NCI-H1105 (cell line): ENCODE data around the gene BRIP1.
"Not testable (repeated sequence)": the region's sequence is repeated elsewhere in the genome, so short reads cannot be mapped to it uniquely, and the experiment has no call there.

Experiments
- DNase-seq: peaks from one replicate; lab custom pipeline; 2025; lab: John Stamatoyannopoulos, UW

Gene BRIP1

DNA sequence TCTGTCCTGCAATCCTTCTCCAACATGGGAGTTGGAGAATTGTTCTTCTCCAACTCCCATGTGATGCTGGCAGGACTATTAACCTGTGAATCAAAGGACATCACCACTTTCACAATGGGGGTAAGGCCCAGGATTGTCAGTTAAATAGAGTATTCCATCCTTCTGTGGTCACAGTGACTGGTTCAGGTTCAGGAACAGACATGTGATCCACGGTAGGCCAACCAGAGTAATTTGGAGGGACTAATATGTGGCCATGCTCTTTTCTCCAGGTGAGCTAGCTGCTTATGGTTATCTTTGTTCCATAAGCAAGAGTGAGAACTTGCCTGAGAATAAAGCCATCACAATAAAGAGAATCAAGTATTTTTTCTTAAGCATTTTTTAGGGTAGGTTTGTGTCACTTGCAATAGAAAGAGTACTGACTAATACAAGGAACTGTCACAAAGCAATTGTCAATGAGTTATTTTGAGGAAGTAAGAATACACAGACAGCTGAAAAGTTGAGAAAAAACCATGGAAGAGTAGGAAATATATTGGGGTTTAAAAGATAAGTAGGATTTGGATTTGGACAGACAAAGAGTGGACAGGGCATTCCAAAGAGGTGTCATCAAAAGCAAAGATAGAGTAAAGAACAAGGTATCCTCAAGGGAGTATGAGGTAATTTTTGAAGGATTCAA, 63.4 kb downstream of the BRIP1 start:
- no peak for DNase-seq

DNA sequence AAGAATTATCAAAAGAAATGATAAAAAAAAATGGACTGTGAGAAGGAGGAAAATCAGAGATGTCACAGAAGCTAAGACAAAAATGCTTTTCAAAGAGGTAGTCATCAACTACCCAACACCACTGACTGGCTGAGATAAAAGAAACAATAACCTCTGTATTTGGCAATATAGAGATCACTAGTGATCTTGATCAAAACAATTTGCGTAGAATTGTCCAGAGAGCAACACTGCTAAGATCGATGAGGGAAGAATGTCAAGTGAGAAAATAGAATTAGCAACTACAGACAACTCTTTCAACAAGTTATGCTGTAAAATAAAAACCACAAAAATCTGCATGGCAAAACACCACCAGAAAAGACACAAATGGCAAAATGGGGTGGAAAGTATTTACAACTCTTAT, 66.0 kb downstream of the BRIP1 start:
- no peak for DNase-seq

DNA sequence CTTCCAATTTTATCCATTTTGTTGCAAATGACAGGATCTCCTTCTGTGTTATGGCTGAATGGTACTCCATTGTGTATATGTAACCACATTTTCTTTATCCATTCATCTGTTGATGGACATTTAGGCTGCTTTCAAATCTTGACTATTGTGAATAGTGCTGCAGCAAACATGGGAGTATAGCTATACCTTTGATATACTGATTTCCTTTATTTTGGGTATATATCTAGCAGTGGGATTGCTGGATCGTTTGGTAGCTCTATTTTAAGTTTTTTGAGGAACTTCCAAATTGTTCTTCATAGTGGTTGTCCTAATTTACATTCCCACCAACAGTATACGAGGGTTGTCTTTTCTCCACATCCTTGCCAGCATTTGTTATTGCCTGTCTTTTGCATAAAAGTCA, 67.8 kb downstream of the BRIP1 start:
- DNase-seq = no peak

DNA sequence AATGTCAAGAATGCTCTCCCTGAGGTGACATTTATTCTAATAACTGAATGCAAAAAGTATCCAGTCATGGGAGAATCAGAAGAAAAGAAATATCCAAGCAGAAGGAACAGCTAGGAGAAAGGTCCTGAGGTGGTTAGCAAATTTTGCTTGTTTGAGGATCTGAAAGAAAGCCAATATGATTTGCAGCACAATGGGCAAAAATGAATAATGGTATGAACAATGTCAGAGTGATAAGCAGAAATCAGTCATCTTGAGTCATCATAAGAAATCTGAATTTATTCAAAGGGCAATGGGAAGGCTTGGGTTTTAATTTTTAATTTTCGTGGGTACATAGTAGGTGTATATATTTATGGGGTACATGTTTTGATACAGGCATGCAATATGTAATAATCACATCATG, 68.5 kb downstream of the BRIP1 start:
- DNase-seq = no peak

DNA sequence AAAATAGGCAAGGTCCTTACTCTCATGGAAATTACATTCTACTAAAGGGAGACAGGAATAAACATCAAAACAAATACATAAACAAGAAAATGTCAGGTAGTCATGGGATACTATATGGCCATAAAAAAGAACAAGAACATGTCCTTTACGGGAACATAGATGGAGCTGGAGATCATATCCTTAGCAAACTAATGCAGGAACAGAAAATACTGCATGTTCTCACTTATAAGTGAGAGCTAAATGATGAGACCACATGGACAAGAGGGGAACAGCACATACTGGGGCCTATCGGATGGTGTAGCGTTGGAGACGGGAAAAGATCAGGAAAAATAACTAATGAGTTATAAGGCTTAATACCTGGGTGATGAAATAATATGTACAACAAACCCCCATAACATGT, 69.1 kb downstream of the BRIP1 start:
- DNase-seq = no peak

DNA sequence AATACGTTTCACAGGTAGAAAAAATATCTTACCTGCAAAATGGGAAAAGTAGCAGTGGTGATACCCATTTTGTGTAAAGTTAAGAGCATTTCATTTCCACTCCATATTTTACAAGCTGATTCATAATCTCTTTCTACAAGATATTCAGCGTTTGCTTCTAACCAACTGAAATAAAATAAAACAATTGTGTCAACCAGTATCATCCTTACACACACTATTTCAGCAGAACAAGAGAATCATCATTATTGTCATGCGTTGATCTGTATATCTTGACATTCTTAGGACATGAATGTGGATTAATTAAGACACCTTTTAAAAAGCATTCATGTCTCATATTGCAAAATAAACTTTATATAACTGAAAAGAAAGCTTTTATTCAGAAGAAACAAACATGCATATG, 69.8 kb downstream of the BRIP1 start:
- no peak for DNase-seq

DNA sequence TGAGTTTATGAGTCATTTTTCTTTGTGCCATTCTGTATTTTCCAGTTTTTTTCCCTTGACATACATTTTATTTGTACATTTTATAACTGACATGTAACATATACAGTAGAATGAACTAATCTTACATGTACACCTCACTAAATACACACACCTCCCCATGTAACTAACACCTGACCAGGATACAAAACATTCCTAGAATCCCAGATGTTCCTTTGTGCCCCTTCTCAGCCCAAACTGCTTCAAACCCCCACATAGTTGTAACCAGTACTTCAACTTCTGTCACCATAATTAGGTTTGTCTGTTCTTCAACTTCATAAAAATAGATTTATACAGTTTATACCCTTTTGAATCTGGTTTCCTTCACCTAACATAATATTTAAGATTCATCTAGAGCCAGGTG, 73.5 kb downstream of the BRIP1 start:
- no peak for DNase-seq

DNA sequence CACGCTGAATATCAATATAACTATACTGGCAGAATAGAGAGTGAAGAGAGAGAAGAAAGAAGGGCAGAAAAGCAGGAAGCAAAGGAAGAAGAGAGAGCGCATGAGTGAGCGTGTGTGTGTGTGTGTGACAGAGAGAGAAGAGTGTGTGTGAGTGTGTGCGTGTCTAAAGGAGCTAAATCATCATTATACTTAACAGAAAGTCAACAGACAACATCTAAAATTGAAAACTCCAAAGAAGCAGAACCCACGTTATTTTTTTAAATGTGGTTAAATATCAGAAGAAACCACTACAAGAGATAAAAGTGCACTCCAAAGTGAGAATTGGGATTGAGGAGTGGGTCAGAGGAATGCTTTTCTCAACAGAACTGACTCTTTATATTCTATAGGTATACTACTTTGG, 77.2 kb downstream of the BRIP1 start:
- DNase-seq = no peak

DNA sequence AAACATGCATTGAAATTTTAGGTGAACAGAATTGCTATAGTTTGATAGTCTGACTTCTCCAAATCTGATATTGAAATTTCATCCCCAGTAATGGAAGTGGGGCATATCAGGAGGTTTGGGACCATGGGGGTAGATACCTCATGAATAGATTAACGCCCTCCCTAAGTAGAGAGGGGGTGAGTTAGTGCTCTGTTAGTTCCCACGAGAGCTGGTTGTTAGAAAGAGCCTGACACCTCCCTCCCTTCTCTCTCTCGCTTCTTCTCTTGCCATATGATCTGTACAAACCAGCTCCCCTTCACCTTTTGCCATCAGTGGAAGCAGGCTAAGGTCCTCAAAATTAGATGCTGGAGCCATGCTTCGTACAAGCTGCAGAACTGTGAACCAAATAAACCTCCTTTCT, 78.8 kb downstream of the BRIP1 start:
- no peak for DNase-seq

DNA sequence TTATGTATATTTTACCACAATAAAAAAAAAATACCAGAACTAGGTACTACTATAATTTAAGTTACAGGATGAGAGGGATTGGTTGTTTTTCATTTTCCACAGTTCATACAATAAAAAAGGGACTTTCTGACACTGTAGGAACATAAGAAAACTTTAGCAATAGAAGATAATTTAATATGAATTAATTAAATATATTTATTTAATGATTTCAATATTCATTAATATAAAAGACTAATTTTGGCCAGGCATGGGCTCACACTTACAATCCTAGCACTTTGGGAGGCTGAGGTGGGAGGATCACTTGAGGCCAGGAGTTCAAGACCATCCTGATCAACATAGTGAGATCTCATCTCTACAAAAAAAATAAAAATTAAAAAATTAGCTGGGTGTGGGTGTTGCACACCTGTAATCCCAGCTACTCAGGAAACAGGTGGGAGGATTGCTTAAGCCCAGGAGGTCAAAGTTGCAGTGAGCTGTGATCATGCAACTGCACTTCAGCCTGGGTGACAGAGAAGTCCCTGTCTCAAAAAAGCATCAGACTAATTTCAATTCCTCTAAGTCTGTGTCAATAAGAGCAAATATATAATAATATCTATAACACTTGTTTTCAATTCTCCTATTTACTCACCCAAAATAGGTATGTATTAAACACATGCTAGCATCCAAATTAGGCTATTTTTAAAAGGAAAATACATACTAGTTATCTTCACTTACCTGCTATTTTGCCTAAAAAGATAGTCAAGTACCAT, 79.6 kb downstream of the BRIP1 start:
- DNase-seq = no peak

DNA sequence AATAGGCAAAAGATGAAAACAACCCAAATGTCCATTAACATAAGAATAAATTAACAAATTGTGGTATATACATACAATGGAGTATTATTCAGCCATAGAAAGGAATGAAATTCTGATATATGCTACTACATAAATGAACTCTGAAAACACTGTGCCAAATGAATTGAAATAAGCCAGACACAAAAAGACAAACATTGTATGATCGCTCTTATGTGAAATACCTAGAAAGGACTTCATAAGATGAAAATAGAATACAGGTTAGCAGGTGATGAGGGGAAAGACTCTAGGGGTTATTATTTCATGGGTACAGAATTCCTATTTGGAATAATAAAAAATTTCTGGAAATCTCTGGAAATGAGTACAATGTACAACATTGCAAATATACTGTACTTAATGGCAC, 80.2 kb downstream of the BRIP1 start:
- DNase-seq = no peak

DNA sequence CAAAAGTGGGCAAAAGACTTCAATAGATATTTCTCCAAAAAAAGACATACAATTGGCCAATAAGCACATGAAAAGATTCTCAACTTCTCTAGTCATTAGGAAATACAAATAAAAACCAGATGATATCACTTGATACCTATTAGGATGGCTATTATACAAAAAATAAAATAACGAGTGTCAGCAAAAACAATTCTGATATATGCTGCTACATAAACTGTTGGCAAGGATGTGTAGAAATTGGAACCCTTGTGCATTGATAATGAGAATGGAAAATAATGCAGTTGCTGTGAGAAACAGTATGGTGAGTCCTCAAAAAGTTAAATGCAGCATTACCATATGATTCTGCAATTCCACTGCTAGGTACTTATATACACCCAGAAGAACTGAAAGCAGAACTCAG, 80.6 kb downstream of the BRIP1 start:
- no peak for DNase-seq

DNA sequence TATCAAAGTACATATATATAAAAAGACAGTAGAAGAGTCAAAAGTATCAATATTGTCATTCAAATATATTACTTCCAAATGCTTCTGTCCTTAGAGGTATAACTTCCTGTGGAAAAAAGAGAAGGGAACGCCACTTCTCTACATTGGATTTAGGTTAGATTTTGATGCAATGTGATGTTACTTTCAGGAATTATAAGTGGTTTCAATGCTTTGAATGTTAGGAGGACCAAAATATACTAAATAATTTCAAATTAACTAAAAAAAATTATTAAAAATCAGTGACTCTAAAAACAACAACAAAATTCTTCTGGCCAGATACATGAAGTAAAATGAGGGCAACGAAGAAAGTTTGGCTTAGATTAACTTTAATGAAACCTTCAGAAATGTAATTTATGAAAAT, 88.0 kb downstream of the BRIP1 start:
- no peak for DNase-seq

DNA sequence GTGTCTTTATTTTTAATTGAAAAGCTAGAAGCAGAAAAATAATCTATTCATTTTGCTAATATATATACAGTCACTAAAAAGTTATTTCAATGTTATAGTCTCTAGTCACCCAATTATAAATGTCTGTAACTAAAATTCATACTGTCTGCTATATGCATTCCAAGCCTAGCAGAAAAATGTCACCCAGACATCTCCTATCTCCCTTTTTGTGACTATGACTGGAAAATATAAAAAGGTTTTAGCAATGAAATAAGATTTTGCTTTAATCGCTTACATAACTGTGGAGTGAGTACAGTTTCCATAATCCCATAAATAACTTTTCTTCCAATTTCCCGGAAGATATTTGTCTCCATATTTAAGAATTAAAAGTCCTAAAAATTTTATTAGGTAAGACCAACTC, 88.6 kb downstream of the BRIP1 start:
- DNase-seq = no peak

DNA sequence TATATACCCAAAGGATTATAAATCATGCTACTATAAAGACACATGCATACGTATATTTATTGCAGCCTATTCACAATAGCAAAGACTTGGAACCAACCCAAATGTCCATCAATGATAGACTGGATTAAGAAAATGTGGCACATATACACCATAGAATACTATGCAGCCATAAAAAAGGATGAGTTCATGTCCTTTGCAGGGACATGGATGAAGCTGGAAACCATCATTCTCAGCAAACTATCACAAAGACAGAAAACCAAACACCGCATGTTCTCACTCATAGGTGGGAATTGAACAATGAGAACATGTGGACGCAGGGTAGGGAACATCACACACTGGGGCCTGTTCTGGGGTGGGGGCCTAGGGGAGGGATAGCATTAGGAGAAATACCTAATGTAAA, 89.2 kb downstream of the BRIP1 start:
- not testable (repeated sequence) for DNase-seq

DNA sequence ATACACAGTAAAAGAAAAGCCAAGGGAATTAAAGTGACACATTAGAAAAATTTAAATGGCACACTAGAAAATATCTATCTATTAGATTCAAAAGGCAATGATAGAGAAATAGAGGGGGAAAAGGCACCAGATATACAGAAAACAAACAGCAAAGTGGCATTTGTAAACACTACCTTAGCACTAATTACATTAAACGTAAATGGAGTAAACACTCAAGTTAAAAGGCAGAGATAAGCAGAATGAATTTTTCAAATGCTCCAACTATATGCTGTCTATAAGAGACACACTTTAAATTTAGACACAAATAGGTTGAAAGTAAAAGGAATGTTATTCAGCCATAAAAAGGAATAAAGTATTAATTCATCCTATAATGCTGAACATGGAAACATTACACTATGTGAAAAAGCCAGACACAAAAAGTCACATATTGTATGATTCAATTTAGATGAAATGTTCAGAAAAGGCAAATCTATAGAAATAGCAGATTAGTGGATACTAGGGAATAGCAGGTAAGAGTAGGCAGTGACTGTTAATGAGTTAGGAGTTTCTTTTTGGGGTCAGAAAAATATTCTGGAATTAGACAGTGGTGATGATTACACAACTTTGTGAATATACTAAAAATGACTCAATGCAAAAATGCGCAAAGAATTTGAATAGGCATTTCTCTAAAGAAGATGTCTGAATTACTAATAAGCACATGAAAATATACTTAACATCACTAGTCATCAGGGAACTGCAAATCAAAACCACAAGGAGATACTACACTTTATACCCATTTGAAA, 92.4 kb downstream of the BRIP1 start:
- no peak for DNase-seq

DNA sequence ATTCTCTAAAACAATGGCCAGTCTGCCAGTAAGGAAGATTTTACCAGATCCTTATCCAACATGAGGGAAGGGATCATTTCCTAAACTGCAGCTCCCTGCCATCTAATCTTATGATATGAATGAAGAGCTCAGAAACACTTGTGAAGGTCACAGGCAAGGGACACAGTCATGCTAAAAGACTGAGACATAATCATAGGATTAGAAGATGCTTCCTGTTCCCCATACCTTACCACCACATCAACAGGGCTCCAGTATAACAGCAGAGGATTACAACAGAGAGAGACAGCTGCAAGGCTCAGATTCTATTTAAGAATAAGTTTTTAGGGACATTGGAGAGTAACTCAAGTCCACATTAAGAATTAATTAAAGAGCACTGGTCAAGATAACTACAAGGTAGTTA, 93.3 kb downstream of the BRIP1 start:
- DNase-seq = no peak

DNA sequence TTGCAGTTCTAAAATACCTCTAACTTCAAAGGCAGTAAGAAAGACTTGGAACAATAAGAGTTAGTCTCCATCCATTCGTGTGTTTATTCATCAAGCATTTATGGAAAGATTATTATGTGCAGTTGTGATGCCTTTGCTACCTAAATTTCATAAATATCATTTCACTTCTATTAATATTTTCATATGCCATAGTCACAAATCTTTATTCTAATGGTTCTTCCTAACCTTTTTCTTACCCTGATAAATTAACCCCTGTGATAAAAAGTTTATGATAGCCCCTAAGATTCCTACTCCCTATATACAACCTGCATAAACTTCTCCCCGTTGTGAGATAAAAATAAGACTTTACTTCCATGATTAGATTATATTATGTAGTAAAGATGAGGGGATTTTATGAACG, 94.9 kb downstream of the BRIP1 start:
- DNase-seq = no peak

DNA sequence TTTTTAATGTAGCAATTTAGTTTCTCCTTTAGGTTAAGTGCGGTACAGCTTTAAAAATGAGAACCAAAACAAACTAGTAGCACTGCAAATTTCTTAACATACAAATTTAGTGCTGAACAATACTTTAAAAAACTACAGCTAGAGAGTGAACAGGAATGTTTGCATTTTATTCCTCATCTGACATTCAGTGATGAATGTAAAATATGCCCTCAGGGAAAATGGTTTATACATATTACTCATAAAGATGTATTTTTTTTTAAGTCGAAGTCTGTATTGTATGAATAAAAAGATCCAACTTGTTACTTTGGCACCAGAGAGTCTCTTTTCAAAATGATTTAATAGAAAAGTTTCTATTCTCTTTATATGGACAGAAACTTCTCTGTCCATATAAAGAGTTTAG, 96.8 kb downstream of the BRIP1 start:
- DNase-seq = no peak

DNA sequence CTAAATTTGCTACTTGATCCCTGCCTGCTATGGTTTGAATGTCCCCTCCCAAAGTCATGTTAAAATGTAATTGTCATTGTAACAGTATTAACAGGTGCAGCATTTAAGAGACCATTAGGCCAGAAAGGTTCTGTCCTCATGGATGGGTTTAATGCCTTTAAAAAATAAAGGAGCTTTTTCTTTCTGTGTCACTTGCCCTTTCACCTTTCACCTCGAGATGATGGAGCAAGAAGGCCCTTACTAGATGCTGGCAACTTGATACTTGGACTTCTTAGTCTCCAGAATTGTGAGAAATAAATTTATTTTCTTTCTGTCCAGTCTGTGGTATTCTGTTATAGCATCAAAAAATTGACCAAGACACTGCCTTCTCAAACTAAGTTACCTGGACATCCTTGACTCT, 98.5 kb downstream of the BRIP1 start:
- no peak for DNase-seq

DNA sequence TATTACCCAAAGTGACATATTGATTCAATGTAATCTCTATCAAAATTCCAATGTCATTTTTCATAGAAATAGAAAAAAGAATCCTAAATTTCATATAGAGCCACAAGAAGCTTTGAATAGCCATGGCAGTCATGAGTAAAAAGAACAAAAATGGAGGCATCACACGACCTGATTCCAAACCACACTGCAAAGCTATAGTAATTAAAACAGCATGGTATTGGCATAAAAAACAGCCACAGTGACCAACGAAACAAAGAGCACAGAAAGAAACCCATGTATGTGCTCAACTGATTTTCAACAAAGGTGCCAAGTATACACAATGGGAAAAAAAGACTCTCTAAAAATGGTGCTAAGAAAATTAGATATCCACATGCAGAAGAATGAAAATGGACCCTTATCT, 101.5 kb downstream of the BRIP1 start:
- no peak for DNase-seq

DNA sequence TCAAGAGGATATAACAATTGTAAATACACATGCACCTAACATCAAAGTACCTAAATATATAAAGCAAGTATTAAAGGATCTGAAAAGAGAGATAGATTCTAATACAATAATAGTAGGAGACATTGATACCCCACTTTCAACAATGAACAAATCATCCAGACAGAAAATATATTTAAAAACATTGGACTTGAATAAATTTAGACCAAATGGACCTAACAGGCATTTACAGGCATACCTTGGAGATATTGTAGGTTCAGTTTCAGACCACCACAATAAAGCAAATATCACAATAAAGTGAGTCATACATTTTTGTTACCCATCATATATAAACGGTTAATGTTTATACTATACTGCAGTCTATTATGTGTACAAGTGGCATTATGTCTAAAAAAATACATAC, 104.0 kb downstream of the BRIP1 start:
- DNase-seq = no peak

DNA sequence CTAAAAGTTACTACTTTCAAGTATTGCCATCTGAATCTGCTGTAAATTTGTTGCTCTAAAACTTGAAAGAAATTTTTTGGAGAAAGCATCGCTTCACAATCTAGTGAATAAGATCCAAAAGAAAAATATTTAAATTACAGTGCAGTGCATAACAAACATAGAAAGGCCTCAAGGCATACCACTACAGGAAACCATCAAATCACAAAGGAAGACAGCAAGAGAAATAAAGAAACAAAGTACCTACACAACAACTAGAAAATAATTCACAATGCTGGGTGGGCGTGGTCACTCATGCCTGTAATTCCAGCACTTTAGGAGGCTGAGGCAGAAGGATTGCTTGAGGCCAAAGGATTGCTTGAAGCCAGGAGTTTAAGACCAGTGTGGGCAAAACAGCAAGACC, 104.9 kb downstream of the BRIP1 start:
- no peak for DNase-seq
